Cardiac fibroblast (primary cell): ENCODE results near the gene IFNA8.
"Not testable (repeated sequence)": the region's sequence is repeated elsewhere in the genome, so short reads cannot be mapped to it uniquely, and the experiment has no call there.

ENCODE experiments used
- DNase-seq, 2 donors: peaks; one replicate each; pipeline versions ENCODE4 v3.0.0 to v3.0.0-alpha.2; 2010; ENCODE audit warnings: low read depth in 2 of 2
- H3K4me3 ChIP-seq, 2 donors: replicated peaks in 1 of 2; 1 replicate in 1 of 2; 2 replicates in 1 of 2; pipeline ENCODE4 v1.5.1; 2011; ENCODE audit warnings: low read depth in 2 of 2, low read length in 2 of 2, mild to moderate bottlenecking in 2 of 2, moderate library complexity in 1 of 2
- TF ChIP-seq, protein P1 (sequence below): IDR thresholded peaks from one replicate; pipeline ENCODE4 v1.5.1; 2011; ENCODE audit warnings: low read depth, mild to moderate bottlenecking, low read length, inconsistent platforms

IFNA8 gene

DNA sequence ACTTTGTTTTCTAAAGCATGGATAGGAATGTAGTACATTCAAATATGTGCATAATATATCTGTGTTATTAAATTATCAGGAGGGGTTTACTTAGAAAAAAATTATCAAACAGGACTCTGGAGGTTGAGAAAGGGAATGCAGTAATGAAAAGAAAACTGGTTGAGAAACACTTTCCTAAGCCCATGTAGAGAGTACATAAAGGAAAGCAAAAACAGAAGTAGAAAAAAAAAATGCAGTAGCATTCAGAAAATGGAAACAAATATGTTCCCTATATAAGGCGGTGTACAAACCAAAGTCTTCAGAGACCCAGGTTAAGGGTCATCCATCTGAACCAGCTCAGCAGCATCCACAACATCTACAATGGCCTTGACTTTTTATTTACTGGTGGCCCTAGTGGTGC is at the start of gene IFNA8:
Gene IFNA8, plus strand, starts transcription at position 301 of the 400 bp plus-strand sequence. Its CDS starts 60 bp downstream, at position 361.
- H3K4me3 ChIP-seq: no peak within 1 kb of the TSS
- TF ChIP-seq, protein P1, sequence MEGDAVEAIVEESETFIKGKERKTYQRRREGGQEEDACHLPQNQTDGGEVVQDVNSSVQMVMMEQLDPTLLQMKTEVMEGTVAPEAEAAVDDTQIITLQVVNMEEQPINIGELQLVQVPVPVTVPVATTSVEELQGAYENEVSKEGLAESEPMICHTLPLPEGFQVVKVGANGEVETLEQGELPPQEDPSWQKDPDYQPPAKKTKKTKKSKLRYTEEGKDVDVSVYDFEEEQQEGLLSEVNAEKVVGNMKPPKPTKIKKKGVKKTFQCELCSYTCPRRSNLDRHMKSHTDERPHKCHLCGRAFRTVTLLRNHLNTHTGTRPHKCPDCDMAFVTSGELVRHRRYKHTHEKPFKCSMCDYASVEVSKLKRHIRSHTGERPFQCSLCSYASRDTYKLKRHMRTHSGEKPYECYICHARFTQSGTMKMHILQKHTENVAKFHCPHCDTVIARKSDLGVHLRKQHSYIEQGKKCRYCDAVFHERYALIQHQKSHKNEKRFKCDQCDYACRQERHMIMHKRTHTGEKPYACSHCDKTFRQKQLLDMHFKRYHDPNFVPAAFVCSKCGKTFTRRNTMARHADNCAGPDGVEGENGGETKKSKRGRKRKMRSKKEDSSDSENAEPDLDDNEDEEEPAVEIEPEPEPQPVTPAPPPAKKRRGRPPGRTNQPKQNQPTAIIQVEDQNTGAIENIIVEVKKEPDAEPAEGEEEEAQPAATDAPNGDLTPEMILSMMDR: no peak
- no peak for DNase-seq

DNA sequence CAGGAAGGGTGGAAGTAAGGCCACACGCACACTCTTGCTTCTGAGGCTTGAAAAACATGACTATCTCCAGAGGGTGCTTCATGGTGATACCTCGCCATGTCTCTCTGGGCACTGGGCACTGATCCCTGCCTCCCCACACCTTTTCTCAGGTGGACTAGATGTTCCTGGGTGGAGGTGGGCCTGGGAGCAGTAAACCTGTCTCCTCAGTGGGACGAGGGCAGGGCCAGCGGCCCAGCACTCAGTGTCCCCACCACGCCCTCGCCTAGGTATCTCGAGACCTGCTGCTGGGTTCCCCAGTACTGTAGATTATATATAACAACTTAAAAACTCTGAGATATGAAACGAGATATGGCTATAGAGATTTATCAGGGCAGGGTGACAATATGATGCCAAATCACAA is 46.6 kb upstream of the IFNA8 start:
- DNase-seq: no peak
- no peak overlapping the region for H3K4me3 ChIP-seq
- TF ChIP-seq, protein P1: no peak

DNA sequence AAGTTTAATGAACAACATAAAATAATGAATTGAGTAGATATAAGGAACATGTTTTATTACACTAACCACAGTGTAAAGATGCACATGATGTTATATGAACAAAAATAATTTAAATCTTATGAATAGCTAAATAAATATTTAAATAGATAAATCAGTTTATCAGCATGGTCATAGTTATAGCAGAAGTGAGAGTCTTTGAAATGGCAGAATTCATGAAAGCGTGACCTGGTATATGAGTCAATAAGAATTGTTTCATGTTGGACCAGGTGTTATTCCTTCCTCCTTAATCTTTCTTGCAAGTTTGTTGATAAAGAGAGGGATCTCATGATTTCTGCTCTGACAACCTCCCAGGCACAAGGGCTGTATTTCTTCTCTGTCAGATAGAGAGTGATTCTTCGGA is 41.7 kb upstream of the IFNA8 start:
- not testable (repeated sequence) for DNase-seq, H3K4me3 ChIP-seq

DNA sequence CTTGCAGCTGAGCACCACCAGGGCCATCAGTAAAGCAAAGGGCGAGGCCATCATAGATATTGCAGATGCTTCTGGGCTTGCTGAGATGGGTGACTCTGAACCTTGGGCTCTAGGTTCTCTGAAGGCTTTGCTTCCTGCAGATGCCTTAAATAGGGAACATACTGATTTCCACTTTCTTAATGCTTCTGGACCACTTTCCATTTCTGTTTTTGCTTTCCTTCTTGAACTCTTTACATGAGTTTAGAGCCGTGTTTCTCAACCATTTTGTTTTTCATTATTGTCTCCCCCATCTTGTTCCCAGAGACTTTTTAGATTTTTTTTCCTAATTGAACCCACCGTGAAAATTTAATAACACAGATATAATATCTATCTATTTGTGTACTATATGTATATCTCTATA is 41.0 kb upstream of the IFNA8 start, which contains the start of gene IFNA13:
Gene IFNA13, minus strand, starts transcription at position 101 of the 400 bp plus-strand sequence. Its CDS starts 47 bp downstream, at position 54.
- H3K4me3 ChIP-seq: no peak within 1 kb of the TSS
- TF ChIP-seq, protein P1: no peak
- no peak for DNase-seq

DNA sequence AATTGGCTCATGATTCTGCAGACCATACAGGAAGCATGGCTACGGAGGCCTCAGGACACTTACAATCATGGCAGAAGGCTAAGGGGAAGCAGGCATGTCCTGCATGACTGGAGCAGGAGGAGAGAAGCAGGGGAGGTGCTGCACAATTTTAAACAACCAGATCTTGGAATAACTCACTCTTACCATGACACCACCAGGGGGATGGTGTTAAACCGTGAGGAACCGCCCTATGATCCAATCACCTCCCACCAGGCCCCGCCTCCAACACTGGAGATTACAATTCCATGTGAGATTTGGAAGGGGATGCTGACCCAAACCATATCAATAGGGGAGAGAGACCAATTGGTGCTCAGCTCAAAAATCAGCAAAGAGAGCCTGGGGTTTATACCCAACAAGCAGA is 37.5 kb upstream of the IFNA8 start:
- H3K4me3 ChIP-seq, DNase-seq: not testable (repeated sequence)

DNA sequence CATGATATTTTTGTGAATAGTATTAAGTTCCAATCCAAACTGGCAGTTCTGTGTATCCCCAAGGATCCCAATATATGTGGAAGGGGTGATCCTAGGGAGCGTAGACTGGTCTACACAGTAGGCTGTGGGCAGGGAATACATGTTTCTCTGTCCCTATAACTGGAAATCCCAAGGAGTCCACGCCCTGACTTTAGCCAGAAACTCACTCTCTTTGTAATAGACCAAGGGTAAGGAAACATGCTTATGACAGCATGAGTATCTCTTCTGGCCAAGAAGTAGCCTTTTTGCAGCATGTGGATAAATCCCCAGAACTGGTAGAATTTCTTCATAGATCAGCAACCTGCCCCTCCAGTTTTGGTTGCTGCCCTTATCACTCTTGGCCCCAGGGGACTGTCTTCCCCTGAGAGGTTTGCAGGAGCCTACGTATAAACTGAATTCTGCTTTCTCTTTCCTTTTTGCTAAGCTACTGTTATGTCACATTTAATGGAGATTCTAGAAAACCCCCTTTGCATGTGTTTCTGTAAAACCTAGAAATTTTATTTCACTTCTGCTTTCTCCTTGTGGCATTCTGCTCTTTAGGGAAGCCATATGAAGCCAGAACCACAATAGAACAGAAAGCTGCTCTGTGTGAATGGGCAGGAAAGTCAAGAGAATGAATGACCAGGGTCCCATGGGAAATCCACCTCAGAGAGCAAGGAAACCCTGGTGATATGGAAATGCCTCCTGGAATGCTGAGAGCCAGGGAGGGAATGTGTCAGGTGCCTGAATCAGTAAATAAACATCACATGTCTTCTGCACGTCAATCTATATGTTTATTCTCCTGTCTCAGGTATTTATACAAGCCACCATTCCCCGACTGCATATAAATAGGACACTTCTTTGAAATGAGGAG is 27.2 kb upstream of the IFNA8 start:
- H3K4me3 ChIP-seq: no peak overlapping the region
- TF ChIP-seq, protein P1: no peak
- DNase-seq: no peak

DNA sequence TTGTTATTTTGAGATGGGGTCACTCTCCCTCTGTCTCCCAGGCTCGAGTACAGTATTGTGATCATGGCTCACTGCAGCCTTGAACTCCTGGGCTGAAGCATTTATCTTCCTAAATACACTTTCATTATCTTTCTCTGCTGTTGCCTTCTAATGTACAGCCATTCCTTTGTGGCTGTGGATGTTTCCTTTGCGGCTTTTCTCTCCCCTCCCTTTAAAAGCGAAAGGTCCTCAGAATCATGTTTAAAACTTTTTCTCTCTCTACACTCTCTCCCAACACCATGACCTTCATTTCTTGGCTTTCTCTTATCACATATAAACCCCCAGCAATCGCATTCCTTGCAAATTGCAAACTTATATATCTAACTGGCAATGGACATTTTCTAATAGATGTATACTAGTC is 25.3 kb upstream of the IFNA8 start:
- TF ChIP-seq, protein P1: no peak
- H3K4me3 ChIP-seq: no peak overlapping the region
- DNase-seq: no peak

DNA sequence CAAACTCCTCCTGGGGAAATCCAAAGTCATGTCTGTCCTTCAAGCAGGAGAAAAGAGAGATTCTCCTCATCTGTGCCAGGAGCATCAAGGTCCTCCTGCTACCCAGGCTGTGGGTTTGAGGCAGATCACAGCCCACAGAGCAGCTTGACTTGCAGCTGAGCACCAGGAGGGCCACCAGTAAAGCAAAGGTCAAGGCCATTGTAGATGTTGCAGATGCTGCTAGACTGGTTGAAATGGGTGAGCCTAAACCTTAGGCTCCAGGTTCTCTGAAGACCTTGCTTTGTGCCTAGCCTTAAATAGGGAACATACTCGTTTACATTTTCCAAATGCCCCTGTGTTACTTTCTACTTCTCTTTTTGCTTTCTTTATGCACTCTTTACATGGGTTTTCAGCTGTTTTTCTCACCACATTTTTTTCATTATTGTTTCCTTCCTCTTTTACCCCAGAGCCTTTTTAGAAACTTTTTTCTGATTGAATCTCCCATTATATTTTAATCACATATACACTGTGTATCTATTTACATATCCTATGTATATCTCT is 23.7 kb upstream of the IFNA8 start, which contains the start of gene IFNA2:
Gene IFNA2, minus strand, starts transcription at position 268 of the 540 bp plus-strand sequence. Its CDS starts 69 bp downstream, at position 199.
- TF ChIP-seq, protein P1: no peak
- no peak for DNase-seq
- H3K4me3 ChIP-seq: no peak within 1 kb of the TSS
